ENCODE data around the gene EFCAB9. TPM values are rescaled to one million over a fixed set of nuclear protein-coding genes. Genes with fewer than 3 reads are reported as not detected.

EFCAB9 gene
- total RNA-seq, result not detected
- long read RNA-seq, donor 1, result 0 reads
- long read RNA-seq, donor 2, result 0 reads

GRCh38 chr5:172193872-172194271, at the start of gene EFCAB9:
TSS of gene EFCAB9 (plus strand) at chr5:172194172. CDS start at chr5:172194173, 1 bp downstream.
- DNase-seq (no peak), ATAC-seq (no peak)
- no peaks in the 10 kb centered on the region for H3K36me3 ChIP-seq (ENCODE audit: low read depth)
- intact Hi-C loops (cut with DNase I, micrococcal nuclease), result no loop called here
- no peaks in the 10 kb centered on the region for H3K9me3 ChIP-seq
- no peak for TF ChIP-seq CTCF (IDR thresholded peaks at IDR 0.05)
- H3K4me1 ChIP-seq (ENCODE audit: low read depth), result no peaks in the 10 kb centered on the region
- H3K4me3 ChIP-seq, result no peak within 1 kb of the TSS

GRCh38 chr5:172144291-172144815, 49.6 kb upstream of the EFCAB9 start:
- Histone ChIP-seq H3K36me3 (ENCODE audit: low read depth) (no peaks in the 10 kb centered on the region), H3K4me3 (no peak overlapping the region), H3K4me1 (ENCODE audit: low read depth) (no peaks in the 10 kb centered on the region), H3K9me3 (no peaks in the 10 kb centered on the region)
- peak in 1 of 3 donors; percentile 49 for DNase-seq
- intact Hi-C loops (cut with DNase I, micrococcal nuclease), result no loop called here
- ATAC-seq, result peak; percentile 44
- TF ChIP-seq CTCF (IDR thresholded peaks at IDR 0.05), result no peak

DNA sequence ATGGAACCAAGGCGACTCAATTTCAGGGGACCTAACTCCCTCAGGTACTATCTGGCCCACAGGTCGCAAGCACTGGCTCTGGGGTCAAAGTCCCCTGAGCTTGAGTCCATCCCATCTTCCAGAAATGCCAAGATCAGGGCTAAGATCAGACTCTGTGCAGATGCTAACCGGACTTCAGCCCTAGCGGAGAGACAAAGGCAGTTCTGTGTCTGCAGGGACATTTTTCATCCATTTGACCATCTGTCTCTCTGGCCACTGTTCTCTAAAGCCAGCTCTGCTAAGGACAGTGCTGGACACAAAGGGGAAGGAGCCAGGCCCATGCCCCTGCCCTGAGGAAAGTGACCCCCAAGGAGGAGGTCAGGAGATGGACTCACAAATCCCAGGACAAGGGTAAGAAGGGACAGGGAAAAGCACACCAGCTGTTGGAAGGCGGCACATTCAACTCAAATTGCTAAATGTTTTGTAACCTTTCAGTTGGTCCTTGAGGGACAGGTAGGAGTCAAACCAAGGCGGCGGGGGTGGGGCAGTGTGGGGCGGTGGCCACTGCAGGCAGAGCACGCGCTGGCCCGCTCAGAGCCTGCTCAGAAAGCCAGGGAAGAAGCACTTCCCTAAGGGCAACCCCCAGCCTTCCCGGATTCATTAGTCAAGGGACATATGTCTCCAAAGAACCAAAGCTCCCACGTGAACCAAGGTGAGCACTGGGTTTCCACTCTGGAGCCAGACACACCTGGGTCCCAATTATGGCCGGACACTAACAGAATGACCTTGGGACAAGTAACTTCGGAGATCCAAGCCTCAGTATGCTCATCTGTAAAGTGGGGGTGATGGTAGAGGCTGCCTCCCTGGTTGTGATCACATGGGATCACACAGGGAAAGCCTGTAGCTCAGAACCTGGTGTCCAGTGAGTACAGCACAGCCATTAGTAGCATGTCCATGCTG, 48.8 kb upstream of the EFCAB9 start:
- TF ChIP-seq CTCF (IDR thresholded peaks at IDR 0.05), result no peak
- Histone ChIP-seq H3K4me1 (ENCODE audit: low read depth) (no peaks in the 10 kb centered on the region), H3K9me3 (no peaks in the 10 kb centered on the region), H3K36me3 (ENCODE audit: low read depth) (no peaks in the 10 kb centered on the region), H3K4me3 (no peak overlapping the region)
- intact Hi-C loops (cut with DNase I, micrococcal nuclease), result no loop called here
- ATAC-seq (no peak), DNase-seq (no peak)

GRCh38 chr5:172145870-172146747, 47.9 kb upstream of the EFCAB9 start:
- no peaks in the 10 kb centered on the region for H3K9me3 ChIP-seq
- peak; percentile 61 to 74 (median 74) for DNase-seq
- no peak for TF ChIP-seq CTCF (IDR thresholded peaks at IDR 0.05)
- H3K36me3 ChIP-seq (ENCODE audit: low read depth), result no peaks in the 10 kb centered on the region
- H3K4me3 ChIP-seq, result no peak overlapping the region
- ATAC-seq, result peak; percentile 51
- no peaks in the 10 kb centered on the region for H3K4me1 ChIP-seq (ENCODE audit: low read depth)
- intact Hi-C loops (cut with DNase I, micrococcal nuclease), result no loop called here

DNA sequence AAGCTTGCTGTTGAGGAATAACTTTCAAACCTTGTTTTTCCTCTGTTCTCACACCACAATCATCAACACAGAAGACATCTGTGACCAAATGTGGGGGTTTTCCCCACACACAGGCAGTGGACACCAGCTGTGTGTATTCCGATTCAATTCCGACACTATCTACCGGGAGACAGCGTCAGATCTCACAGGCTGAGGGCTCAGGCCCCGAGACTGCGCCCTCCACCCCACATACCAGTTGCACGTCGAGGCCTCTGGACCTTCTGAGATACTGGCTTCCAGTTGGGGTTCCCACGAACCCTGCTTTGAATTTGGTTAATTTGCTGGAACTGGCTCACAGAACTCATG, 47.3 kb upstream of the EFCAB9 start:
- ATAC-seq, result no peak

More for the DNA sequence above, 47.3 kb upstream of the EFCAB9 start:
- TF ChIP-seq CTCF (IDR thresholded peaks at IDR 0.05), result no peak
- no peaks in the 10 kb centered on the region for H3K9me3 ChIP-seq
- H3K4me1 ChIP-seq (ENCODE audit: low read depth), result no peaks in the 10 kb centered on the region
- intact Hi-C loops (cut with DNase I, micrococcal nuclease), result no loop called here
- DNase-seq, result no peak
- no peak overlapping the region for H3K4me3 ChIP-seq
- H3K36me3 ChIP-seq (ENCODE audit: low read depth), result no peaks in the 10 kb centered on the region
